Islet of Langerhans (tissue), 1 donor: Measurements from ENCODE around the gene SGCA.

Experiments
- FAIRE-seq: peaks from one replicate; lab custom pipeline; 2011; peaks lifted over from hg19 to GRCh38; lab: Jason Lieb, UNC

The SGCA gene

GRCh38 chr17:50183421-50183994 is 17.7 kb downstream of the SGCA start:
- no peak for FAIRE-seq

DNA sequence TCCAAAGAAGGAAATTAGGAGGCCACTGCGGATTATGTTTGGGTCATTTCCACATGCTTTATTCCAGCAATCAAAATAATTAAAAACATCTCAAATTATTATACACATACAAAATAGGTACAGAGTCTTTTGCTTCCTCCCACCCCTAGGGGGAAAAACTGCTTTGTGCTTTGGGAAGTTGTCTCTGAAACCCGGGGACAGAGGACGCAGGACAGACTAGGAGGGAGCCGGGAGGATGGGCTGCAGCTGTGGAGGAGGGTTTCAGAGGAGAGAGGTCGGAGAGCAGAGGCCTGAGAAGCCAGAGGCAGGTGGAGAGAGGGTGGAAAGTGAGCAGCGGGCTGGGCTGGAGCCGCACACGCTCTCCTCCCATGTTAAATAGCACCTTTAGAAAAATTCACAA is 18.3 kb downstream of the SGCA start:
- no peak for FAIRE-seq

DNA sequence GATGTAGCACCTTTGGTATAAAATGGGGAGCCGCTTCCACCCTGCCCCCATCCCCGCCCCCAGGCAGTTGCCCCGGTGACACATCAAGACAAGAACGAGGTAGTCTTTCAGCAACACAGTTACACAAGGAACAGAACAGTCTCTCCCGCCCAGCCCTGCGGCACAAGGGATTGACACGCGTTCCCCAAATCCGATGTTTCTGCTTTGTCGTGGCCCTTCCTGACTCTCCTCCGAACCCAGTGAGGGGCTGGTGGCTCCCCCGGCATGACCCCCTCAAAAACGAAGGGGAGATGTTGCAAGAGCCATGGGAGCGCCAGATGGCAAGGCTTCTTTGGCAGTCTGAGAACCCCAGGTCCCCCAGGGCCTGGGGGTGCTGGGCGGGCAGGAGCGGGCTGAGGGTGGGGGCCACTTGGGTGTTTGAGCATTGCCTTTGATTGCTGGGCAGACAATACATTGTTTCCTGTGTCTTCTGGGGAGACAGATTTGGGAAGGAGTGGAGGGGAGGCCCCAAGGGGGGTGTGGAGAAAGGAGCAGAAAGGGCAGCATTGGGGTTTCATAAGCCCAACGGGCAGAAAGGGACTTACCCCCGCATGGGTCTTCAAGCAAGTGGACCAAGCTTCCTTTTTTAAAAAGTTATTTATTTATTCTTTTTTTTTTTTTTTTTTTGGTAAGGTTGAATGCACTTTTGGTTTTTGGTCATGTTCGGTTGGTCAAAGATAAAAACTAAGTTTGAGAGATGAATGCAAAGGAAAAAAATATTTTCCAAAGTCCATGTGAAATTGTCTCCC is 19.0 kb downstream of the SGCA start:
- no peak for FAIRE-seq

- no peak for FAIRE-seq
Measured at GRCh38 chr17:50185631-50186471, 20.0 kb downstream of the SGCA start.

DNA sequence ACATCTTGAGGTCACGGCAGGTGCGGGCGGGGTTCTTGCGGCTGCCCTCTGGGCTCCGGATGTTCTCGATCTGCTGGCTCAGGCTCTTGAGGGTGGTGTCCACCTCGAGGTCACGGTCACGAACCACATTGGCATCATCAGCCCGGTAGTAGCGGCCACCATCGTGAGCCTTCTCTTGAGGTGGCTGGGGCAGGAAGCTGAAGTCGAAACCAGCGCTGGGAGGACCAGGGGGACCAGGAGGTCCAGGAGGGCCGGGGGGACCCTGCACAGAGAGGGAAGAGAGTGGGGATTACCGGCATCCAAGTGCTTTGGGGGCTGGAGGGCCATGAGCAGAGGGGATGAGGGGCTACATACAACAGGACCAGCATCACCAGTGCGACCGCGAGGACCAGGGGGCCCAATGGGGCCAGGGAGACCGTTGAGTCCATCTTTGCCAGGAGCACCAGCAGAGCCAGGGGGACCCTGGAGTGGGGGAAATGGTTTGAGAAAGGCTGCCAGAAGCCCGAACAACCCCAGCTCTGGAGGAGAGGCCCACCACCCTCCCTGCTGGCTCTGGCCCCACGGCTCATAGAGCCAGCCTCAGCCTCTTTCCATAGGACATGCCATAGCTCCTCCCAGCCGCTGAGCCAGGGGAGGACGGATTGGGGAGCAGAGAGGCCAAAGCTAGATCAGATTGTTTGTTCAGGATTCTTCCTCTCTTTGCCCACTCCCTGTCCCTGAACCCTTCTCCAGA is 21.0 kb downstream of the SGCA start:
- FAIRE-seq: no peak

DNA sequence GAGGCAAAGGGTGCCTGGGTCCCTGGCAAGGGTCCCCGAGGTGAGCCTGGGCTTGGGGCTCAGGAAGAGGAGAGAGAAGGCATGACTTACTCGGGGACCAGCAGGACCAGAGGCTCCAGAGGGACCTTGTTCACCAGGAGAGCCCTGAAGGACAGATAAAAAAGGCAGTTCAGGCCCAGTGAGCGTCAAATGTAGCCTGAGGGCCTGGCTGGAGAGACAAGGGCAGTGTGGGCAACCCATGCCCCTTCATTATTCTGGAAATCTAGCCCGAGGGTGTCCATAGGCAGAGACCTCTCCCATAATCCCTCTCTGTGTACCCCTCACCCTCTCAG is 21.6 kb downstream of the SGCA start:
- FAIRE-seq: no peak

- no peak for FAIRE-seq
Measured at GRCh38 chr17:50187751-50188530, 22.1 kb downstream of the SGCA start.

GRCh38 chr17:50188531-50188920 is 22.7 kb downstream of the SGCA start:
- FAIRE-seq: no peak

- no peak for FAIRE-seq
Measured at GRCh38 chr17:50188921-50189549, 23.2 kb downstream of the SGCA start.

DNA sequence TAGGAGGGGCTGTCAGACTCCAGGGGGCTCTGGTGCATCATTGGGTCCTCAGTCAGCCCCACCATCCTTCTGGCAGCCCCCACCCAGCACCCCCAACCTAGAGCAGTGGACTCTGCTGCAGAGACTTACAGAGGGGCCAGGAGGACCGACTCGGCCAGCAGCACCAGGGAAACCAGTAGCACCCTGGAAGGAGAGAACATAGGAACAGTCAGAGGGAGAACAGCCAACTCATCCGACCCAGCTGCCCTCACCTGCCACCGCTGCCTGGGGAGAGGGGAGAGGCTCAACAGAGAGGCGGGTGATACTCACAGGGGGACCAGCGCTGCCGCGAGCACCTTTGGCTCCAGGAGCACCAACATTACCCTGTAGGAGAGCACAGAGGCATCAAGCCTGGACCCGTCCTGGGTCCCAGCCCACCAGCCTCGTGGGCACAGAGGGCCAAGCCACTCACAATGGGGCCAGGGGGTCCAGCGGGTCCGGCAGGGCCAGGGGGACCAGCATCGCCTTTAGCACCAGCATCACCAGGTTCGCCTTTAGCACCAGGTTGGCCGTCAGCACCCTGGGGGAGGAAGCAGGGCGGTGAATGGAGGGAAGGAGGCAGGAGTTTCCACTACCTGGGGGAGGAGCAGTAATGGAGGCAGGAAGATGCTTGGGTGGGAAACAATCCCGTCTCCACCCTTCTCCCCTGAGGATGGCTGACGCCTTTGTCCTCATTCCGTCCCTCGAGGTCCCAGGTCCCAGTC is 23.9 kb downstream of the SGCA start:
- FAIRE-seq: no peak

GRCh38 chr17:50190293-50190602 is 24.4 kb downstream of the SGCA start:
- FAIRE-seq: no peak

DNA sequence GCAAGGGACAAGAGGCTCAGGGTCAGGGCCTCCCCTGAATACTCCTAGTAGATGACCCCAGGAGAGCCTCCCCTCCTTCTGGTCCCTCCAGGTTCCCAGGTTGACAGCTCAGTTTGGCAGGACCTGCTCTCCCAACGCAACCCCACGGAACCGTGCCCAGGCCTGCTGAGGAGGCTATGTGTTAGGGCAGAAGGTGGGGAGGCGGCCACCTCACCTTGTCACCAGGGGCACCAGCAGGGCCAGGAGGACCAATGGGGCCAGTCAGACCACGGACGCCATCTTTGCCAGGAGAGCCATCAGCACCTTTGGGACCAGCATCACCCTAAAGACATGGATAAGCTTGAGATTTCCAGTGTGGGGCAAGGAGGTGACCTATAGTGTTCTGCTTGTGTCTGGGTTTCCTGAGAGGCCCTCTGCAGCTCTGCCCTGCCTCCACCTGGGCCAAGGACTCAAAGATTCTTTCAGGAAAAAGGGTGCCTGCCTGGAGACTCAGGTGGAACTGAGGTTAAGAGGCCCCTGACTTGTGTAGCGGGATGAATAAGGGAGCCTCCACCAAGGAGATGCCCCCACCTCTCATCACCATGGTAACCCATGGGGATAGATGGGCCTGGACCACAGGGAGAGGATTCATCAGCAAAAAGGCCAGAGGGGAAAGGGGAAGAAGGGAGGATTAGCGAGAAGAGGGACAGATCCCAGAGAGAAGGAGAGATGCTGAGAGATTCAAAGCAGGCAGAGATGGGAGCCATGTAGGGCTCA is 25.0 kb downstream of the SGCA start:
- FAIRE-seq: no peak

DNA sequence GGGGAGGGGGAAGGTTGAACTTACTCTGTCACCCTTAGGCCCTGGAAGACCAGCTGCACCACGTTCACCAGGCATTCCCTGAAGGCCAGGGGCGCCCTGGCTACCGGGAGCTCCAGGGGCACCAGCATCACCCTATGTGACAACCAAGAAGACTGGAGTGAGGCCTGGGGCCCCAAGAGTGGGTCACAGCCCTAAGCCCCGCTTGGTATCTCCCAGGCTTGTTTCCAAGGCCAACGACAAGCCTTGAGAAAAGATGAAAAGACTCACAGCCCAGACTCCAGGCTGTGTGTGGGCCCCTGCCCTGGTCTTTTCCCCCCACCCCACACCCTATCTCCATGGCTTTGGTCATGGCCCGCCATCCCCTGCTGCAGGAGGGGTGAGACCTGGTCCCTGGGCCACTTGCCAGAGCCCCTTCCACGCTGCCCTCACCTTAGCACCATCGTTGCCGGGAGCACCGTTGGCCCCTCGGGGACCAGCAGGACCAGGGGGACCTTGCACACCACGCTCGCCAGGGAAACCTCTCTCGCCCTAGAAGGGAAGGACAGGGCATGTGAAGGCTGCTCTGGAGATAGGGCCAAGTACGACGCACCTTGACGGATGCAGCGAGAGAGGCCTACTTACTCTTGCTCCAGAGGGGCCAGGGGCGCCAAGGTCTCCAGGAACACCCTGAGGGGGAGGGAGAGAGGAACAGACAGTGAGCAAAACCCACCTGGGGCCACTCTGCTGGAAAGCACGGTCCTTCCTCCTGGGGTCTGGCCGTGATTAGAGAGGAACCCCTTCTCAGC is 25.7 kb downstream of the SGCA start:
- no peak for FAIRE-seq

GRCh38 chr17:50192144-50192617 is 26.4 kb downstream of the SGCA start:
- FAIRE-seq: no peak

GRCh38 chr17:50192618-50193291 is 26.9 kb downstream of the SGCA start:
- FAIRE-seq: no peak

GRCh38 chr17:50194140-50194933 is 28.5 kb downstream of the SGCA start:
- FAIRE-seq: no peak
